NB4 (cell line): ENCODE results near the gene SLC35D3.

Experiments
- CTCF ChIP-seq: IDR thresholded peaks from one replicate; pipeline ENCODE4 v1.5.1; 2012; ENCODE audit warnings: low read depth, low read length
- POLR2A ChIP-seq: IDR thresholded peaks from 2 replicates; pipeline ENCODE4 v1.6.1; 2011; ENCODE audit warnings: mild to moderate bottlenecking; ENCODE audit not compliant: insufficient read length; ENCODE audit errors: extremely low read depth

- no peak for TF ChIP-seq CTCF
- no peak for TF ChIP-seq POLR2A
These were observed 28.9 kb upstream of the SLC35D3 start for GRCh38 chr6:136893187-136893586.
